ENCODE measurements around the gene D2HGDH. TPM values are rescaled to one million over a fixed set of nuclear protein-coding genes. Genes with fewer than 3 reads are reported as not detected.

The D2HGDH gene
- total and polyA plus RNA-seq, 2 of the 13 experiments (the other 11 are each of a cell fraction or from before 2014, with no cell fraction given), result 19.2 to 20.3 TPM

GRCh38 chr2:241777686-241778627, 43.5 kb downstream of the D2HGDH start (continued):
- TF ChIP-seq JARID2 (CRISPR knock-in tag; IDR thresholded peaks at IDR 0.05; ENCODE audit: insufficient replicate concordance), result no peak
- TF ChIP-seq KDM5B (CRISPR knock-in tag; IDR thresholded peaks at IDR 0.05; ENCODE audit: borderline replicate concordance), result no peak
- no peak for TF ChIP-seq RARG (CRISPR knock-in tag; IDR thresholded peaks at IDR 0.05; ENCODE audit: low read depth)
- TF ChIP-seq HMGA1 (CRISPR knock-in tag; conservative IDR thresholded peaks at IDR 0.05), result no peak
- TF ChIP-seq BCL3 (CRISPR knock-in tag; IDR thresholded peaks at IDR 0.05), result no peak
- TF ChIP-seq ZFP37 (CRISPR knock-in tag; IDR thresholded peaks at IDR 0.05; ENCODE audit: borderline replicate concordance), result no peak
- no peak for TF ChIP-seq ZBTB37 (CRISPR knock-in tag; IDR thresholded peaks at IDR 0.05)
- no peak for TF ChIP-seq ZNF709 (CRISPR knock-in tag; IDR thresholded peaks at IDR 0.05)
- TF ChIP-seq GATAD2A (CRISPR knock-in tag; IDR thresholded peaks at IDR 0.05), result no peak
- no peak for TF ChIP-seq JUNB (CRISPR knock-in tag; IDR thresholded peaks at IDR 0.05; ENCODE audit: borderline replicate concordance)
- no peak for TF ChIP-seq TERF1 (CRISPR knock-in tag; IDR thresholded peaks at IDR 0.05)
- no peak for TF ChIP-seq HIVEP1 (CRISPR knock-in tag; IDR thresholded peaks at IDR 0.05)
- TF ChIP-seq, protein P1, sequence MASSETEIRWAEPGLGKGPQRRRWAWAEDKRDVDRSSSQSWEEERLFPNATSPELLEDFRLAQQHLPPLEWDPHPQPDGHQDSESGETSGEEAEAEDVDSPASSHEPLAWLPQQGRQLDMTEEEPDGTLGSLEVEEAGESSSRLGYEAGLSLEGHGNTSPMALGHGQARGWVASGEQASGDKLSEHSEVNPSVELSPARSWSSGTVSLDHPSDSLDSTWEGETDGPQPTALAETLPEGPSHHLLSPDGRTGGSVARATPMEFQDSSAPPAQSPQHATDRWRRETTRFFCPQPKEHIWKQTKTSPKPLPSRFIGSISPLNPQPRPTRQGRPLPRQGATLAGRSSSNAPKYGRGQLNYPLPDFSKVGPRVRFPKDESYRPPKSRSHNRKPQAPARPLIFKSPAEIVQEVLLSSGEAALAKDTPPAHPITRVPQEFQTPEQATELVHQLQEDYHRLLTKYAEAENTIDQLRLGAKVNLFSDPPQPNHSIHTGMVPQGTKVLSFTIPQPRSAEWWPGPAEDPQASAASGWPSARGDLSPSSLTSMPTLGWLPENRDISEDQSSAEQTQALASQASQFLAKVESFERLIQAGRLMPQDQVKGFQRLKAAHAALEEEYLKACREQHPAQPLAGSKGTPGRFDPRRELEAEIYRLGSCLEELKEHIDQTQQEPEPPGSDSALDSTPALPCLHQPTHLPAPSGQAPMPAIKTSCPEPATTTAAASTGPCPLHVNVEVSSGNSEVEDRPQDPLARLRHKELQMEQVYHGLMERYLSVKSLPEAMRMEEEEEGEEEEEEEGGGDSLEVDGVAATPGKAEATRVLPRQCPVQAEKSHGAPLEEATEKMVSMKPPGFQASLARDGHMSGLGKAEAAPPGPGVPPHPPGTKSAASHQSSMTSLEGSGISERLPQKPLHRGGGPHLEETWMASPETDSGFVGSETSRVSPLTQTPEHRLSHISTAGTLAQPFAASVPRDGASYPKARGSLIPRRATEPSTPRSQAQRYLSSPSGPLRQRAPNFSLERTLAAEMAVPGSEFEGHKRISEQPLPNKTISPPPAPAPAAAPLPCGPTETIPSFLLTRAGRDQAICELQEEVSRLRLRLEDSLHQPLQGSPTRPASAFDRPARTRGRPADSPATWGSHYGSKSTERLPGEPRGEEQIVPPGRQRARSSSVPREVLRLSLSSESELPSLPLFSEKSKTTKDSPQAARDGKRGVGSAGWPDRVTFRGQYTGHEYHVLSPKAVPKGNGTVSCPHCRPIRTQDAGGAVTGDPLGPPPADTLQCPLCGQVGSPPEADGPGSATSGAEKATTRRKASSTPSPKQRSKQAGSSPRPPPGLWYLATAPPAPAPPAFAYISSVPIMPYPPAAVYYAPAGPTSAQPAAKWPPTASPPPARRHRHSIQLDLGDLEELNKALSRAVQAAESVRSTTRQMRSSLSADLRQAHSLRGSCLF (CRISPR knock-in tag; IDR thresholded peaks at IDR 0.05; ENCODE audit: borderline replicate concordance), result no peak
- TF ChIP-seq ZNF34 (CRISPR knock-in tag; IDR thresholded peaks at IDR 0.05; ENCODE audit: borderline replicate concordance), result no peak
- TF ChIP-seq SMAD3 (CRISPR knock-in tag; IDR thresholded peaks at IDR 0.05), result no peak
- no peak for TF ChIP-seq NFRKB (IDR thresholded peaks at IDR 0.05)
- TF ChIP-seq ZNF484 (CRISPR knock-in tag; IDR thresholded peaks at IDR 0.05; ENCODE audit: borderline replicate concordance, low read depth), result no peak
- peak; percentile 19; the same call in 1 of the 2 replicates for TF ChIP-seq ZFY (CRISPR knock-in tag; IDR thresholded peaks at IDR 0.05)
- TF ChIP-seq, protein P2, sequence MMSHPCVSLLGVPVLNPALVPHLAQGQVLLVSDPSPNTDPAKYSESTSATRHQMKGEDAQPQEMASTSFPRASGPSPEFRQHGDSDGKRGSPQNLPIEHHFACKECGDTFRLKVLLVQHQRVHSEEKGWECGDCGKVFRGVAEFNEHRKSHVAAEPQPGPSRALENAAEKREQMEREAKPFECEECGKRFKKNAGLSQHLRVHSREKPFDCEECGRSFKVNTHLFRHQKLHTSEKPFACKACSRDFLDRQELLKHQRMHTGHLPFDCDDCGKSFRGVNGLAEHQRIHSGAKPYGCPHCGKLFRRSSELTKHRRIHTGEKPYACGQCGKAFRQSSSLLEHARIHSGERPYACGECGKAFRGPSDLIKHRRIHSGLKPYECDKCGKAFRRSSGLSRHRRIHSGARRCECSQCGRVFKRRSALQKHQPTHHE (CRISPR knock-in tag; IDR thresholded peaks at IDR 0.05; ENCODE audit: borderline replicate concordance), result no peak

All from HepG2 (cell line).